IMR-90 (cell line): ENCODE results near the gene MEF2A. TPM values are rescaled to one million over a fixed set of nuclear protein-coding genes. Genes with fewer than 3 reads are reported as not detected.

Source experiments
- ATAC-seq: fragments of 200-7000 bp; cut with Tn5 transposase; 2 replicates; pipeline ENCODE4 v1.9.1; 2020; ENCODE audit warnings: low read depth, mild to moderate bottlenecking, moderate library complexity
- BruUV-seq: library from RNA; stranded (reverse); fragments of 400-500 nt; replicated peaks from 2 replicates; lab custom pipeline; 2021; lab: Mats Ljungman, UMichigan
- CTCF ChIA-PET: fragments of 300-600 bp; formaldehyde crosslinking; extraction: SDS; loops from one replicate; lab custom pipeline; 2021; ENCODE audit warnings: antibody characterized with exemption; lab: Yijun Ruan, JAX
- POLR2A ChIA-PET: fragments of 300-600 bp; sonication (Branson Sonifier 250); formaldehyde crosslinking; loops from one replicate; lab custom pipeline; 2022; ENCODE audit warnings: antibody characterized with exemption; ENCODE audit not compliant: unreplicated experiment; lab: Charles Lee
- DNase-seq: peaks from one replicate; pipeline ENCODE4 v3.0.0; 2013
- H2AFZ ChIP-seq: replicated peaks from 2 replicates; pipeline ENCODE3; 2013; ENCODE audit warnings: low read length, mild to moderate bottlenecking; ENCODE audit not compliant: poor library complexity
- H2AK5ac ChIP-seq: 2 replicates; pipeline ENCODE4 v1.6.1; 2013; ENCODE audit warnings: low read depth, low read length, inconsistent platforms
- H2AK9ac ChIP-seq: replicated peaks from 2 replicates; pipeline ENCODE3; 2013; ENCODE audit warnings: mild to moderate bottlenecking, low read depth, low read length, moderate library complexity; ENCODE audit not compliant: poor library complexity
- H2BK120ac ChIP-seq: 2 replicates; pipeline ENCODE4 v1.6.1; 2013; ENCODE audit warnings: low read depth, low read length, inconsistent platforms
- H2BK15ac ChIP-seq: 3 replicates; pipeline ENCODE4 v1.6.1; 2013; ENCODE audit warnings: low read depth, low read length, inconsistent platforms
- H2BK20ac ChIP-seq: 2 replicates; pipeline ENCODE4 v1.6.1; 2013; ENCODE audit warnings: low read depth, mild to moderate bottlenecking, inconsistent platforms, low read length, moderate library complexity
- H2BK5ac ChIP-seq: 2 replicates; pipeline ENCODE4 v1.6.1; 2013; ENCODE audit warnings: mild to moderate bottlenecking, low read depth, low read length, inconsistent platforms; ENCODE audit not compliant: poor library complexity, severe bottlenecking
- H3K14ac ChIP-seq: replicated peaks from 2 replicates; pipeline ENCODE4 v1.6.1; 2013; ENCODE audit warnings: low read depth, low read length, inconsistent platforms
- H3K18ac ChIP-seq: 2 replicates; pipeline ENCODE4 v1.6.1; 2013; ENCODE audit warnings: low read depth, low read length, control low read depth
- H3K23ac ChIP-seq: 2 replicates; pipeline ENCODE4 v1.6.1; 2013; ENCODE audit warnings: low read depth, low read length, inconsistent platforms
- H3K27ac ChIP-seq: 2 replicates; pipeline ENCODE4 v1.5.1; 2013; ENCODE audit warnings: mild to moderate bottlenecking, control low read depth, low read length; ENCODE audit not compliant: insufficient read depth
- H3K27me3 ChIP-seq: 2 replicates; pipeline ENCODE4 v1.6.1; 2013; ENCODE audit warnings: low read length; ENCODE audit not compliant: control insufficient read depth, insufficient read depth
- H3K36me3 ChIP-seq: 2 replicates; pipeline ENCODE4 v1.6.1; 2013; ENCODE audit warnings: low read length, mixed read lengths; ENCODE audit not compliant: control insufficient read depth, insufficient read depth
- H3K4ac ChIP-seq: 2 replicates; pipeline ENCODE4 v1.6.1; 2013; ENCODE audit warnings: low read depth, low read length, inconsistent platforms
- H3K4me1 ChIP-seq: 2 replicates; pipeline ENCODE4 v1.6.1; 2013; ENCODE audit warnings: low read length, mixed read lengths; ENCODE audit not compliant: control insufficient read depth, insufficient read depth
- H3K4me2 ChIP-seq: 2 replicates; pipeline ENCODE4 v1.6.1; 2013; ENCODE audit warnings: low read depth, mild to moderate bottlenecking, control low read depth, low read length, moderate library complexity
- H3K4me3 ChIP-seq: 2 replicates; pipeline ENCODE4 v1.5.1; 2013; ENCODE audit warnings: low read depth, mild to moderate bottlenecking, control low read depth, low read length, moderate library complexity; ENCODE audit not compliant: insufficient read depth
- H3K56ac ChIP-seq: 2 replicates; pipeline ENCODE4 v1.6.1; 2013; ENCODE audit warnings: low read length, inconsistent platforms; ENCODE audit not compliant: insufficient read depth; ENCODE audit errors: extremely low read depth
- H3K79me1 ChIP-seq, 2 experiments: 2 replicates each; pipeline ENCODE4 v1.6.1; 2013; ENCODE audit warnings: low read length in 2 of 2, inconsistent platforms in 1 of 2, low read depth in 1 of 2
- H3K9ac ChIP-seq: 2 replicates; pipeline ENCODE4 v1.6.1; 2013; ENCODE audit warnings: low read depth, low read length, control low read depth
- H3K9me1 ChIP-seq: 2 replicates; pipeline ENCODE4 v1.6.1; 2013; ENCODE audit warnings: low read length, inconsistent platforms; ENCODE audit not compliant: insufficient read depth
- H3K9me3 ChIP-seq: 2 replicates; pipeline ENCODE4 v1.6.1; 2013; ENCODE audit warnings: low read length; ENCODE audit not compliant: control insufficient read depth, insufficient read depth
- H4K20me1 ChIP-seq: 2 replicates; pipeline ENCODE4 v1.6.1; 2013; ENCODE audit warnings: low read length, inconsistent platforms; ENCODE audit not compliant: insufficient read depth
- H4K5ac ChIP-seq: 2 replicates; pipeline ENCODE4 v1.6.1; 2013; ENCODE audit warnings: mild to moderate bottlenecking, low read depth, low read length, control low read depth
- H4K8ac ChIP-seq, 2 experiments: 2 replicates each; pipeline ENCODE4 v1.6.1; 2013; ENCODE audit warnings: low read depth in 2 of 2, low read length in 2 of 2, control low read depth in 1 of 2, inconsistent platforms in 1 of 2
- H4K91ac ChIP-seq: 2 replicates; pipeline ENCODE4 v1.6.1; 2013; ENCODE audit warnings: low read depth, low read length, inconsistent platforms; ENCODE audit not compliant: insufficient read depth
- BHLHE40 ChIP-seq: fragments of 150-350 bp; IDR thresholded peaks from 2 replicates; pipeline ENCODE4 v1.6.1; 2016; ENCODE audit warnings: mild to moderate bottlenecking, low read depth, low read length
- CEBPB ChIP-seq: IDR thresholded peaks from 2 replicates; pipeline ENCODE4 v1.6.1; 2012; ENCODE audit warnings: low read depth, low read length, improper control_type of control experiment
- CHD1 ChIP-seq: IDR thresholded peaks from 2 replicates; pipeline ENCODE4 v1.6.1; 2012; ENCODE audit warnings: low read depth, low read length, improper control_type of control experiment
- FOS ChIP-seq: fragments of 150-350 bp; IDR thresholded peaks from 2 replicates; pipeline ENCODE4 v1.6.1; 2016; ENCODE audit warnings: low read depth, low read length
- MAFK ChIP-seq: IDR thresholded peaks from 2 replicates; pipeline ENCODE4 v1.6.1; 2012; ENCODE audit warnings: low read depth, low read length, improper control_type of control experiment
- MAZ ChIP-seq: IDR thresholded peaks from 2 replicates; pipeline ENCODE4 v1.6.1; 2012; ENCODE audit warnings: low read depth, mild to moderate bottlenecking, low read length, improper control_type of control experiment, moderate library complexity, borderline replicate concordance
- MXI1 ChIP-seq: IDR thresholded peaks from 2 replicates; pipeline ENCODE4 v1.6.1; 2012; ENCODE audit warnings: low read depth, mild to moderate bottlenecking, low read length, moderate library complexity, borderline replicate concordance
- NFE2L2 ChIP-seq: fragments of 150-350 bp; IDR thresholded peaks from 2 replicates; pipeline ENCODE4 v1.6.1; 2016; ENCODE audit warnings: low read depth, mild to moderate bottlenecking, low read length
- POLR2A ChIP-seq: IDR thresholded peaks from 2 replicates; pipeline ENCODE4 v1.6.1; 2012; ENCODE audit warnings: mild to moderate bottlenecking, low read depth, low read length
- RAD21 ChIP-seq: IDR thresholded peaks from 2 replicates; pipeline ENCODE4 v1.6.1; 2012; ENCODE audit warnings: low read length, improper control_type of control experiment
- RCOR1 ChIP-seq: IDR thresholded peaks from 2 replicates; pipeline ENCODE4 v1.6.1; 2012; ENCODE audit warnings: mild to moderate bottlenecking, low read length, improper control_type of control experiment; ENCODE audit not compliant: insufficient replicate concordance
- RFX5 ChIP-seq: IDR thresholded peaks from 2 replicates; pipeline ENCODE4 v1.8.0; 2012; ENCODE audit warnings: low read depth, mild to moderate bottlenecking, low read length, moderate library complexity
- SMC3 ChIP-seq: fragments of 150-350 bp; IDR thresholded peaks from 2 replicates; pipeline ENCODE4 v1.6.1; 2016; ENCODE audit warnings: low read depth, mild to moderate bottlenecking, antibody characterized with exemption, low read length, moderate library complexity
- WGBS, 2 experiments: methylation state at CpG; one replicate each; pipeline versions ENCODE4 v1.1.5 to v1.1.7; 2013; ENCODE audit warnings: missing lambda C conversion rate in 2 of 2; ENCODE audit not compliant: insufficient read length in 1 of 2; ENCODE audit errors: extremely low coverage in 2 of 2; 5-methylcytosine and 5-hydroxymethylcytosine counted together
- dilution Hi-C: fragments of 300-500 bp; cut with HindIII; formaldehyde crosslinking; loops from one replicate; pipeline ENCODE4 v1.14.3; 2018; ENCODE audit warnings: low sequenced_read_pairs; ENCODE audit not compliant: unreplicated experiment
- in situ Hi-C: fragments of 300-500 bp; cut with MboI; formaldehyde crosslinking; loops from 3 replicates; pipeline ENCODE4 v1.14.3; 2019; ENCODE audit warnings: low sequenced_read_pairs, inconsistent platforms, mixed read lengths
- intact Hi-C: fragments of 100-400 bp; cut with micrococcal nuclease; formaldehyde crosslinking; loops from 2 replicates; pipeline ENCODE4 v1.10.0; 2022
- polyA plus RNA-seq, 3 experiments: library from polyadenylated mRNA; depleted of rRNA; stranded (reverse); fragments of >200 nt; gene quantifications; 2 replicates each; pipeline ENCODE4 v1.2.3, GENCODE V29; 2012; ENCODE audit warnings: low replicate concordance in 1 of 3
- total RNA-seq: library from RNA; depleted of rRNA; stranded (reverse); fragments of >200 nt; gene quantifications from 2 replicates; pipeline ENCODE4 v1.2.3, GENCODE V29; 2012
- TF ChIP-seq, protein P1 (sequence below): fragments of 150-350 bp; IDR thresholded peaks from 2 replicates; pipeline ENCODE4 v1.6.1; 2017; ENCODE audit warnings: mild to moderate bottlenecking, antibody characterized with exemption, low read length, low read depth
- TF ChIP-seq, protein P2 (sequence below): fragments of 150-350 bp; IDR thresholded peaks from 2 replicates; pipeline ENCODE4 v1.6.1; 2016; ENCODE audit warnings: low read depth, mild to moderate bottlenecking, low read length, moderate library complexity, borderline replicate concordance
- TF ChIP-seq, protein P3 (sequence below): conservative IDR thresholded peaks from 2 replicates; pipeline ENCODE4 v1.5.1; 2012; ENCODE audit warnings: mild to moderate bottlenecking, low read depth, low read length, improper control_type of control experiment

Gene MEF2A
- total and polyA plus RNA-seq, 2 of the 4 experiments (the other 2 are of a cell fraction): 16.1 to 16.7 TPM

DNA sequence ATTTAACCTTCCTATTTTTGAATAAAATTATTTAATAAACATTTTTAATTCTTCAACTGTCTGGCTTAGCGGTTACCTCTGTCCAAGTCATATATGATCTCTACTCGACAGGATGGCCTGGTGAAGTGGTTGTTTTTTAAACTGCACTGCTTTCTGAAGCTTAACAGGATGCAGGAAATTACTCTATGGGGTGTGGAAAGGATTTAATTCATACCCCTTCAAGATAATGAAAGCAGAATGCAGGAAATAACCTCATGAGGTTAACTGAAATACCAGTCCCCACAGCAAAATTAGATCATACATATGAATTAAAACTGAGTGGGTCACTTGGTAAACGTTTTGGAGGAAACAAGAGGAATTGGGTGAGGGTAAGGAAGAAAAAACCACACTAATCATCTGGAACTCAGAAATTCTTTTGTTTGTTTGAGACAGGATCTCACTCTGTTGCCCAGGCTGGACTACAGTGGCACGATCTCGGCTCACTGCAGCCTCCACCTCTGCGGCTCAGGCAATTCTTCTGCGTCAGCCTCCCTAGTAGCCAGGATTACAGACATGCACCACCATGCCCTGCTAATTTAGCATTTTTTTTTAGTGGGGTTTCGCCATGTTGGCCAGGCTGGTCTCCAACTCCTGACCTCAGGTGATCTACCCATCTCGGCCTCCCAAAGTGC lies 117.4 kb downstream of the MEF2A start:
- peak; percentile 22 for DNase-seq
- no peak overlapping the region for H3K23ac ChIP-seq
- no peak overlapping the region for H3K9ac ChIP-seq
- ATAC-seq: no peak
- CTCF ChIA-PET: interaction anchor here (1.3 kb wide), 1 partner anchor 396 kb away, joined by 3 read pairs; no protein-coding TSS in a partner anchor
- WGBS, 2 experiments: 100% methylated on average over 3 of the region's 9 CpGs; no CpG with 5 or more reads in 1 of the 2 experiments
- H4K8ac ChIP-seq: no peak overlapping the region
- H3K18ac ChIP-seq: no peak overlapping the region
- intact Hi-C loops (no loop called here), in situ Hi-C loops (no loop called here), dilution Hi-C loops (no loop called here)
- no peak overlapping the region for H2BK20ac ChIP-seq
- H2BK120ac ChIP-seq: no peak overlapping the region
- H2AFZ ChIP-seq: no peak overlapping the region
- no peak overlapping the region for H4K5ac ChIP-seq
- H3K9me3 ChIP-seq: no peaks in the 10 kb centered on the region
- POLR2A ChIA-PET: no interaction called here
- no peak overlapping the region for H3K14ac ChIP-seq
- H3K4me3 ChIP-seq: no peak overlapping the region
- peaks cover 10% of the 10 kb centered on the region for H3K36me3 ChIP-seq
- no peaks in the 10 kb centered on the region for H3K27me3 ChIP-seq
- H2AK5ac ChIP-seq: no peak overlapping the region
- TF ChIP-seq CEBPB (no peak), POLR2A (no peak), MAZ (no peak), FOS (no peak), MAFK (no peak), SMC3 (no peak), BHLHE40 (no peak), NFE2L2 (no peak), RCOR1 (no peak), MXI1 (no peak), RAD21 (no peak), CHD1 (no peak), RFX5 (no peak)
- TF ChIP-seq, protein P1, sequence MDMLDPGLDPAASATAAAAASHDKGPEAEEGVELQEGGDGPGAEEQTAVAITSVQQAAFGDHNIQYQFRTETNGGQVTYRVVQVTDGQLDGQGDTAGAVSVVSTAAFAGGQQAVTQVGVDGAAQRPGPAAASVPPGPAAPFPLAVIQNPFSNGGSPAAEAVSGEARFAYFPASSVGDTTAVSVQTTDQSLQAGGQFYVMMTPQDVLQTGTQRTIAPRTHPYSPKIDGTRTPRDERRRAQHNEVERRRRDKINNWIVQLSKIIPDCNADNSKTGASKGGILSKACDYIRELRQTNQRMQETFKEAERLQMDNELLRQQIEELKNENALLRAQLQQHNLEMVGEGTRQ: no peak
- TF ChIP-seq, protein P2, sequence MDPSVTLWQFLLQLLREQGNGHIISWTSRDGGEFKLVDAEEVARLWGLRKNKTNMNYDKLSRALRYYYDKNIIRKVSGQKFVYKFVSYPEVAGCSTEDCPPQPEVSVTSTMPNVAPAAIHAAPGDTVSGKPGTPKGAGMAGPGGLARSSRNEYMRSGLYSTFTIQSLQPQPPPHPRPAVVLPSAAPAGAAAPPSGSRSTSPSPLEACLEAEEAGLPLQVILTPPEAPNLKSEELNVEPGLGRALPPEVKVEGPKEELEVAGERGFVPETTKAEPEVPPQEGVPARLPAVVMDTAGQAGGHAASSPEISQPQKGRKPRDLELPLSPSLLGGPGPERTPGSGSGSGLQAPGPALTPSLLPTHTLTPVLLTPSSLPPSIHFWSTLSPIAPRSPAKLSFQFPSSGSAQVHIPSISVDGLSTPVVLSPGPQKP: no peak
- TF ChIP-seq, protein P3, sequence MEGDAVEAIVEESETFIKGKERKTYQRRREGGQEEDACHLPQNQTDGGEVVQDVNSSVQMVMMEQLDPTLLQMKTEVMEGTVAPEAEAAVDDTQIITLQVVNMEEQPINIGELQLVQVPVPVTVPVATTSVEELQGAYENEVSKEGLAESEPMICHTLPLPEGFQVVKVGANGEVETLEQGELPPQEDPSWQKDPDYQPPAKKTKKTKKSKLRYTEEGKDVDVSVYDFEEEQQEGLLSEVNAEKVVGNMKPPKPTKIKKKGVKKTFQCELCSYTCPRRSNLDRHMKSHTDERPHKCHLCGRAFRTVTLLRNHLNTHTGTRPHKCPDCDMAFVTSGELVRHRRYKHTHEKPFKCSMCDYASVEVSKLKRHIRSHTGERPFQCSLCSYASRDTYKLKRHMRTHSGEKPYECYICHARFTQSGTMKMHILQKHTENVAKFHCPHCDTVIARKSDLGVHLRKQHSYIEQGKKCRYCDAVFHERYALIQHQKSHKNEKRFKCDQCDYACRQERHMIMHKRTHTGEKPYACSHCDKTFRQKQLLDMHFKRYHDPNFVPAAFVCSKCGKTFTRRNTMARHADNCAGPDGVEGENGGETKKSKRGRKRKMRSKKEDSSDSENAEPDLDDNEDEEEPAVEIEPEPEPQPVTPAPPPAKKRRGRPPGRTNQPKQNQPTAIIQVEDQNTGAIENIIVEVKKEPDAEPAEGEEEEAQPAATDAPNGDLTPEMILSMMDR: no peak
- peaks cover 0 to 18% of the 10 kb centered on the region in 2 experiments for H3K79me1 ChIP-seq
- no peaks in the 10 kb centered on the region for H3K4me1 ChIP-seq
- H3K9me1 ChIP-seq: peaks cover 3% of the 10 kb centered on the region; the same call in 1 of the 2 replicates
- no peak overlapping the region for H3K27ac ChIP-seq
- H3K56ac ChIP-seq: no peak overlapping the region
- no TSS peak for BruUV-seq
- no peak overlapping the region for H3K4me2 ChIP-seq
- H4K91ac ChIP-seq: no peak overlapping the region
- H3K4ac ChIP-seq: no peak overlapping the region
- H4K20me1 ChIP-seq: no peaks in the 10 kb centered on the region
- H2AK9ac ChIP-seq: no peak overlapping the region
- no peak overlapping the region for H2BK15ac ChIP-seq
- no peak overlapping the region for H2BK5ac ChIP-seq
